Colon (tissue), 2 donors: ENCODE results near the gene ACE.

ENCODE experiments used
- FAIRE-seq: peaks from 2 replicates; lab custom pipeline; 2012; peaks lifted over from hg19 to GRCh38; lab: Jason Lieb, UNC
- donor health status: control.
- donor health status: control.

ACE gene

GRCh38 chr17:63537991-63538692, 61.3 kb downstream of the ACE start:
- FAIRE-seq, result no peak

- no peak for FAIRE-seq
Measured at GRCh38 chr17:63538693-63539595, 62.1 kb downstream of the ACE start.

GRCh38 chr17:63540590-63540989, 63.7 kb downstream of the ACE start:
- no peak for FAIRE-seq

- no peak for FAIRE-seq
Measured at GRCh38 chr17:63542218-63542545, 65.3 kb downstream of the ACE start.

GRCh38 chr17:63542942-63543821, 66.3 kb downstream of the ACE start:
- no peak for FAIRE-seq

GRCh38 chr17:63543822-63544420, 67.1 kb downstream of the ACE start:
- no peak for FAIRE-seq

- no peak for FAIRE-seq
Measured at GRCh38 chr17:63544467-63545301, 67.8 kb downstream of the ACE start.

- no peak for FAIRE-seq
Measured at GRCh38 chr17:63546308-63547082, 69.6 kb downstream of the ACE start.

- no peak for FAIRE-seq
Measured at GRCh38 chr17:63547083-63547523, 70.2 kb downstream of the ACE start.
